GM19099 (cell line): ENCODE results near the gene BACE2.

Experiments
- POLR2A ChIP-seq: IDR thresholded peaks from 3 replicates; pipeline ENCODE4 v1.6.1; 2011; ENCODE audit warnings: low read depth; ENCODE audit not compliant: insufficient read length; ENCODE audit errors: extremely low read depth

BACE2 gene

GRCh38 chr21:41167348-41168342, at the start of gene BACE2:
TSS of gene BACE2 (plus strand) at chr21:41168160. CDS start at chr21:41168264, 104 bp downstream.
- TF ChIP-seq POLR2A = no peak

GRCh38 chr21:41119901-41120300, 48.1 kb upstream of the BACE2 start:
- TF ChIP-seq POLR2A = no peak

- no peak for TF ChIP-seq POLR2A
Measured at GRCh38 chr21:41120997-41121396, 47.0 kb upstream of the BACE2 start.

- no peak for TF ChIP-seq POLR2A
Measured at GRCh38 chr21:41121785-41122415, 46.1 kb upstream of the BACE2 start.

GRCh38 chr21:41124641-41125201, 43.2 kb upstream of the BACE2 start:
- TF ChIP-seq POLR2A = no peak

- no peak for TF ChIP-seq POLR2A
Measured at GRCh38 chr21:41128981-41129380, 39.0 kb upstream of the BACE2 start.

GRCh38 chr21:41130883-41131282, 37.1 kb upstream of the BACE2 start:
- no peak for TF ChIP-seq POLR2A

- no peak for TF ChIP-seq POLR2A
Measured at GRCh38 chr21:41133874-41134522, 34.0 kb upstream of the BACE2 start.

- TF ChIP-seq POLR2A = no peak
Measured at GRCh38 chr21:41135746-41136145, 32.2 kb upstream of the BACE2 start.

- no peak for TF ChIP-seq POLR2A
Measured at GRCh38 chr21:41136286-41136685, 31.7 kb upstream of the BACE2 start.

- TF ChIP-seq POLR2A = no peak
Measured at GRCh38 chr21:41137401-41137800, 30.6 kb upstream of the BACE2 start.

GRCh38 chr21:41137889-41138288, 30.1 kb upstream of the BACE2 start:
- no peak for TF ChIP-seq POLR2A

GRCh38 chr21:41138711-41139110, 29.2 kb upstream of the BACE2 start:
- TF ChIP-seq POLR2A = no peak

GRCh38 chr21:41139275-41139674, 28.7 kb upstream of the BACE2 start:
- TF ChIP-seq POLR2A = no peak

GRCh38 chr21:41139951-41140350, 28.0 kb upstream of the BACE2 start:
- no peak for TF ChIP-seq POLR2A
